GDM1 (cell line): ENCODE results near the gene ATP13A2.
"Not testable (repeated sequence)": the region's sequence is repeated elsewhere in the genome, so short reads cannot be mapped to it uniquely, and the experiment has no call there.

Experiments used
- DNase-seq: peaks from one replicate; lab custom pipeline; 2025; lab: John Stamatoyannopoulos, UW

ATP13A2 gene

GRCh38 chr1:16978139-16978538 is 33.6 kb downstream of the ATP13A2 start:
- DNase-seq, result no peak

- DNase-seq, result no peak
These were observed 34.4 kb downstream of the ATP13A2 start for GRCh38 chr1:16977377-16977776.

- DNase-seq, result no peak
These were observed 34.8 kb downstream of the ATP13A2 start for GRCh38 chr1:16976966-16977365.

GRCh38 chr1:16975838-16976237 is 35.9 kb downstream of the ATP13A2 start:
- no peak for DNase-seq

- no peak for DNase-seq
These were observed 36.5 kb downstream of the ATP13A2 start for GRCh38 chr1:16975211-16975610.

GRCh38 chr1:16973215-16973614 is 38.5 kb downstream of the ATP13A2 start:
- no peak for DNase-seq

GRCh38 chr1:16972189-16972895 is 39.4 kb downstream of the ATP13A2 start:
- no peak for DNase-seq

GRCh38 chr1:16971341-16972188 is 40.2 kb downstream of the ATP13A2 start:
- DNase-seq, result no peak

- no peak for DNase-seq
These were observed 41.4 kb downstream of the ATP13A2 start for GRCh38 chr1:16970132-16970910.

GRCh38 chr1:16969651-16970050 is 42.1 kb downstream of the ATP13A2 start:
- DNase-seq, result no peak

- no peak for DNase-seq
These were observed 42.6 kb downstream of the ATP13A2 start for GRCh38 chr1:16969057-16969611.

GRCh38 chr1:16968372-16968771 is 43.4 kb downstream of the ATP13A2 start:
- DNase-seq, result no peak

- DNase-seq, result no peak
These were observed 43.8 kb downstream of the ATP13A2 start for GRCh38 chr1:16967962-16968361.

- no peak for DNase-seq
These were observed 44.6 kb downstream of the ATP13A2 start for GRCh38 chr1:16967095-16967575.

- DNase-seq, result no peak
These were observed 45.4 kb downstream of the ATP13A2 start for GRCh38 chr1:16966282-16966681.

GRCh38 chr1:16965486-16966067 is 46.2 kb downstream of the ATP13A2 start:
- no peak for DNase-seq

- not testable (repeated sequence) for DNase-seq
These were observed 47.6 kb downstream of the ATP13A2 start for GRCh38 chr1:16964169-16964568.

- no peak for DNase-seq
These were observed 50.2 kb downstream of the ATP13A2 start for GRCh38 chr1:16961297-16962133.

- no peak for DNase-seq
These were observed 51.0 kb downstream of the ATP13A2 start for GRCh38 chr1:16960560-16961296.

GRCh38 chr1:16958475-16958874 is 53.3 kb downstream of the ATP13A2 start:
- no peak for DNase-seq
